Progenitor cell of endocrine pancreas (in vitro differentiated cells): ENCODE data around the gene P3H2. TPM values are rescaled to one million over a fixed set of nuclear protein-coding genes. Genes with fewer than 3 reads are reported as not detected.
"Not testable (repeated sequence)": the region's sequence is repeated elsewhere in the genome, so short reads cannot be mapped to it uniquely, and the experiment has no call there.

Experiments used
- DNase-seq: peaks from one replicate; pipeline ENCODE4 v3.0.0; 2021; ENCODE audit warnings: low spot score; ENCODE audit not compliant: unreplicated experiment
- H3K27ac Mint-ChIP-seq: 2 replicates; pipeline ENCODE4 v1.8.0; 2021; ENCODE audit warnings: mild to moderate bottlenecking, moderate library complexity, mixed read lengths
- H3K27me3 Mint-ChIP-seq: 2 replicates; pipeline ENCODE4 v1.8.0; 2021; ENCODE audit warnings: mixed read lengths
- H3K36me3 Mint-ChIP-seq: 2 replicates; pipeline ENCODE4 v1.8.0; 2022; ENCODE audit warnings: mixed read lengths; ENCODE audit not compliant: insufficient read depth
- H3K4me1 Mint-ChIP-seq: 2 replicates; pipeline ENCODE4 v1.8.0; 2021; ENCODE audit warnings: low read depth, mixed read lengths
- H3K4me3 Mint-ChIP-seq: 2 replicates; pipeline ENCODE4 v1.8.0; 2021; ENCODE audit warnings: low read depth, mild to moderate bottlenecking, moderate library complexity, mixed read lengths
- H3K9me3 Mint-ChIP-seq: 2 replicates; pipeline ENCODE4 v1.8.0; 2021; ENCODE audit warnings: low read depth, mixed read lengths
- CTCF ChIP-seq: fragments of 200-600 bp; sonication (generic); IDR thresholded peaks from one replicate; pipeline ENCODE4 v1.5.0; 2021; ENCODE audit warnings: antibody characterized with exemption, mild to moderate bottlenecking; ENCODE audit not compliant: unreplicated experiment
- total RNA-seq: library from RNA; stranded (reverse); gene quantifications from 2 replicates; pipeline ENCODE4 v1.2.1, GENCODE V29; 2021

Gene P3H2
- total RNA-seq, 1 donor from 2014 or later = 5.3 TPM

GRCh38 chr3:190076601-190077394 is 43.9 kb downstream of the P3H2 start:
- no peak for DNase-seq
- peak overlapping the region; percentile 10 for H3K27ac Mint-ChIP-seq
- H3K4me1 Mint-ChIP-seq = peaks cover 9% of the 10 kb centered on the region
- H3K4me3 Mint-ChIP-seq = no peak overlapping the region
- TF ChIP-seq CTCF = no peak
- peaks cover 10% of the 10 kb centered on the region for H3K27me3 Mint-ChIP-seq
- no peaks in the 10 kb centered on the region for H3K9me3 Mint-ChIP-seq
- H3K36me3 Mint-ChIP-seq = no peaks in the 10 kb centered on the region

GRCh38 chr3:190076136-190076535 is 44.6 kb downstream of the P3H2 start:
- Mint-ChIP-seq H3K27me3 (peaks cover 10% of the 10 kb centered on the region), H3K4me1 (peaks cover 15% of the 10 kb centered on the region), H3K9me3 (no peaks in the 10 kb centered on the region), H3K36me3 (no peaks in the 10 kb centered on the region), H3K27ac (no peak overlapping the region), H3K4me3 (no peak overlapping the region)
- DNase-seq = no peak
- TF ChIP-seq CTCF = no peak

GRCh38 chr3:190074817-190075216 is 45.9 kb downstream of the P3H2 start:
- no peaks in the 10 kb centered on the region for H3K36me3 Mint-ChIP-seq
- H3K27me3 Mint-ChIP-seq = peaks cover 10% of the 10 kb centered on the region
- no peaks in the 10 kb centered on the region for H3K9me3 Mint-ChIP-seq
- no peak overlapping the region for H3K27ac Mint-ChIP-seq
- no peak overlapping the region for H3K4me3 Mint-ChIP-seq
- peaks cover 15% of the 10 kb centered on the region for H3K4me1 Mint-ChIP-seq
- TF ChIP-seq CTCF = no peak
- no peak for DNase-seq

- Mint-ChIP-seq H3K27me3 (peaks cover 10% of the 10 kb centered on the region), H3K9me3 (no peaks in the 10 kb centered on the region), H3K4me1 (peaks cover 15% of the 10 kb centered on the region), H3K27ac (no peak overlapping the region), H3K4me3 (no peak overlapping the region), H3K36me3 (no peaks in the 10 kb centered on the region)
- no peak for TF ChIP-seq CTCF
- DNase-seq = no peak
These were observed 47.3 kb downstream of the P3H2 start for GRCh38 chr3:190073264-190074008.

- Mint-ChIP-seq H3K4me3 (no peak overlapping the region), H3K9me3 (no peaks in the 10 kb centered on the region)
- no peak for DNase-seq
These were observed 47.8 kb downstream of the P3H2 start for GRCh38 chr3:190072856-190073255.

GRCh38 chr3:190071921-190072320 is 48.8 kb downstream of the P3H2 start:
- H3K36me3 Mint-ChIP-seq, H3K9me3 Mint-ChIP-seq, H3K4me3 Mint-ChIP-seq: not testable (repeated sequence)

More at GRCh38 chr3:190072856-190073255, 47.8 kb downstream of the P3H2 start:
- no peak for TF ChIP-seq CTCF
- Mint-ChIP-seq H3K36me3 (no peaks in the 10 kb centered on the region), H3K27ac (no peak overlapping the region), H3K27me3 (peaks cover 10% of the 10 kb centered on the region), H3K4me1 (peaks cover 15% of the 10 kb centered on the region)

More at GRCh38 chr3:190071921-190072320, 48.8 kb downstream of the P3H2 start:
- H3K27ac Mint-ChIP-seq, DNase-seq: not testable (repeated sequence)
- Mint-ChIP-seq H3K4me1 (peaks cover 11% of the 10 kb centered on the region), H3K27me3 (peaks cover 10% of the 10 kb centered on the region)
